CD14-positive monocyte (primary cell): Measurements from ENCODE around the gene CSRNP2. TPM values are rescaled to one million over a fixed set of nuclear protein-coding genes. Genes with fewer than 3 reads are reported as not detected.

Source experiments
- DNase-seq, 3 donors: peaks; one replicate each; pipeline ENCODE4 v3.0.0-alpha.2; 2011 to 2022
- H2AFZ ChIP-seq: 2 replicates; pipeline ENCODE4 v1.6.0; 2012; ENCODE audit warnings: mild to moderate bottlenecking, low read depth, low read length, inconsistent platforms; ENCODE audit not compliant: insufficient read depth, poor library complexity, severe bottlenecking
- H3K27ac ChIP-seq, 2 donors: 1 replicate in 1 of 2; 2 replicates in 1 of 2; pipeline ENCODE4 v1.5.1; 2012 to 2013; ENCODE audit warnings: low read length in 2 of 2, control low read depth in 1 of 2, inconsistent platforms in 1 of 2, low read depth in 1 of 2, mild to moderate bottlenecking in 1 of 2
- H3K27me3 ChIP-seq, 2 donors: one replicate each; pipeline versions ENCODE4 v1.6.0 to v1.6.1; 2011 to 2013; ENCODE audit warnings: low read length in 2 of 2; ENCODE audit not compliant: control insufficient read depth in 2 of 2, insufficient read depth in 2 of 2
- H3K36me3 ChIP-seq, 2 donors: replicated peaks in 1 of 2; 1 replicate in 1 of 2; 2 replicates in 1 of 2; pipeline versions ENCODE4 v1.5.1 to v1.6.1; 2012 to 2013; ENCODE audit warnings: low read length in 2 of 2, control low read depth in 1 of 2, inconsistent platforms in 1 of 2, mild to moderate bottlenecking in 1 of 2; ENCODE audit not compliant: insufficient read depth in 2 of 2, control insufficient read depth in 1 of 2
- H3K4me1 ChIP-seq, 2 donors: 1 replicate in 1 of 2; 2 replicates in 1 of 2; pipeline versions ENCODE4 v1.5.1 to v1.6.1; 2012 to 2013; ENCODE audit warnings: low read length in 2 of 2, control low read depth in 1 of 2, inconsistent platforms in 1 of 2, mild to moderate bottlenecking in 1 of 2, moderate library complexity in 1 of 2; ENCODE audit not compliant: insufficient read depth in 2 of 2, control insufficient read depth in 1 of 2
- H3K4me2 ChIP-seq: replicated peaks from 2 replicates; pipeline ENCODE3; 2012; ENCODE audit warnings: low read length, moderate library complexity, mild to moderate bottlenecking; ENCODE audit not compliant: poor library complexity, severe bottlenecking; ENCODE audit errors: extremely low read depth
- H3K4me3 ChIP-seq, 3 experiments: fragments of 200-600 bp in 1 of 3; sonication (generic) in 1 of 3; replicated peaks in 1 of 3; 1 replicate in 2 of 3; 2 replicates in 1 of 3; pipeline ENCODE4 v1.5.1; 2011 to 2013; ENCODE audit warnings: low read length in 3 of 3, mild to moderate bottlenecking in 3 of 3, control low read depth in 2 of 3, low read depth in 2 of 3, inconsistent platforms in 1 of 3, moderate library complexity in 1 of 3
- H3K79me2 ChIP-seq: 2 replicates; pipeline ENCODE4 v1.6.0; 2012; ENCODE audit warnings: mild to moderate bottlenecking, control low read depth, inconsistent platforms, low read length, moderate library complexity; ENCODE audit not compliant: insufficient read depth
- H3K9ac ChIP-seq: 2 replicates; pipeline ENCODE4 v1.6.0; 2017; ENCODE audit warnings: low read length, mild to moderate bottlenecking; ENCODE audit not compliant: insufficient read depth, poor library complexity, severe bottlenecking
- H3K9me3 ChIP-seq, 2 donors: replicated peaks in 1 of 2; 1 replicate in 1 of 2; 2 replicates in 1 of 2; pipeline versions ENCODE4 v1.5.1 to v1.6.1; 2012 to 2013; ENCODE audit warnings: low read length in 2 of 2, control low read depth in 1 of 2; ENCODE audit not compliant: control insufficient read depth in 1 of 2, insufficient read depth in 1 of 2
- H4K20me1 ChIP-seq: 2 replicates; pipeline ENCODE4 v1.6.0; 2012; ENCODE audit warnings: mild to moderate bottlenecking, low read length, control low read depth, moderate library complexity; ENCODE audit not compliant: insufficient read depth
- H3K27ac Mint-ChIP-seq, 7 donors: one replicate each; pipeline ENCODE4 v1.8.0; 2020; ENCODE audit warnings: mild to moderate bottlenecking in 7 of 7, mixed read lengths in 7 of 7, moderate library complexity in 6 of 7, inconsistent platforms in 2 of 7
- H3K27me3 Mint-ChIP-seq, 3 donors: one replicate each; pipeline ENCODE4 v1.8.0; 2021 to 2022; ENCODE audit warnings: low read depth in 3 of 3, mild to moderate bottlenecking in 3 of 3, mixed read lengths in 3 of 3, moderate library complexity in 3 of 3, inconsistent platforms in 1 of 3
- H3K36me3 Mint-ChIP-seq, 2 donors: one replicate each; pipeline ENCODE4 v1.8.0; 2020; ENCODE audit warnings: mixed read lengths in 2 of 2, inconsistent platforms in 1 of 2, mild to moderate bottlenecking in 1 of 2
- H3K4me1 Mint-ChIP-seq: one replicate; pipeline ENCODE4 v1.8.0; 2020; ENCODE audit warnings: mild to moderate bottlenecking, mixed read lengths
- H3K4me3 Mint-ChIP-seq, 2 donors: one replicate each; pipeline ENCODE4 v1.8.0; 2020; ENCODE audit warnings: mild to moderate bottlenecking in 2 of 2, mixed read lengths in 2 of 2, moderate library complexity in 1 of 2
- H3K9me3 Mint-ChIP-seq, 7 donors: one replicate each; pipeline ENCODE4 v1.8.0; 2020 to 2022; ENCODE audit warnings: mixed read lengths in 7 of 7, mild to moderate bottlenecking in 6 of 7, moderate library complexity in 6 of 7, inconsistent platforms in 2 of 7
- CTCF ChIP-seq: fragments of 200-600 bp; IDR thresholded peaks from one replicate; pipeline ENCODE4 v1.8.0; 2022; ENCODE audit warnings: antibody characterized with exemption, mild to moderate bottlenecking
- WGBS: methylation state at CpG from one replicate; pipeline ENCODE4 v1.1.5; 2013; ENCODE audit warnings: missing lambda C conversion rate; ENCODE audit not compliant: insufficient coverage; 5-methylcytosine and 5-hydroxymethylcytosine counted together
- intact Hi-C, 2 donors: fragments of 100-400 bp; cut with micrococcal nuclease; formaldehyde crosslinking; loops; one replicate each; pipeline versions ENCODE4 v1.15.0 to v1.15.1; 2023
- polyA plus RNA-seq, 3 donors: library from polyadenylated mRNA; depleted of rRNA in 1 of 3; unstranded in 2 of 3; stranded (reverse) in 1 of 3; fragments of 300-500 nt in 2 of 3; fragments of >200 nt in 1 of 3; fragmentation: Illumina TruSeq in 2 of 3; gene quantifications; 1 replicate in 2 of 3; 2 replicates in 1 of 3; pipeline ENCODE4 v1.2.3, GENCODE V29; 2012 to 2021

The CSRNP2 gene
- polyA plus RNA-seq, 3 donors = 1.7 to 8.0 (median 2.6) TPM

- H3K4me2 ChIP-seq = no peak overlapping the region
- peaks cover 19% of the 10 kb centered on the region for H3K4me1 Mint-ChIP-seq
- no peaks in the 10 kb centered on the region for H3K9me3 ChIP-seq
- H3K27ac Mint-ChIP-seq = no peak overlapping the region
- no peak overlapping the region for H3K27ac ChIP-seq
- no peak overlapping the region for H3K4me3 ChIP-seq
- H3K9ac ChIP-seq = no peak overlapping the region
- H3K4me3 Mint-ChIP-seq = no peak overlapping the region
- peaks cover 18 to 22% of the 10 kb centered on the region in 2 donors for H3K4me1 ChIP-seq
- peaks cover 0 to 3% (median 0%) of the 10 kb centered on the region in 7 donors for H3K9me3 Mint-ChIP-seq
- WGBS = no CpG with 5 or more reads among the region's 3 CpGs
- no peak for TF ChIP-seq CTCF
- H2AFZ ChIP-seq = no peak overlapping the region
- peaks cover 19% of the 10 kb centered on the region for H3K79me2 ChIP-seq
- peaks cover 29 to 34% of the 10 kb centered on the region in 2 donors for H3K36me3 Mint-ChIP-seq
- DNase-seq = no peak
- peaks cover 0 to under 1% (median 0%) of the 10 kb centered on the region in 3 donors for H3K27me3 Mint-ChIP-seq
- no peaks in the 10 kb centered on the region for H4K20me1 ChIP-seq
- H3K36me3 ChIP-seq = peaks cover 26 to 39% of the 10 kb centered on the region in 2 donors
- intact Hi-C loops = loop anchor here (5.0 to 10.0 kb wide), 5 partner anchors 123 to 295 kb away; partner anchors contain the start of genes TFCP2 (in 2 of the 2), ATF1 (in 1 of the 2) and CELA1 (in 1 of the 2)
- H3K27me3 ChIP-seq = no peaks in the 10 kb centered on the region
Measured at GRCh38 chr12:51049525-51049924, 33.9 kb downstream of the CSRNP2 start.

GRCh38 chr12:51048661-51049251 lies 34.6 kb downstream of the CSRNP2 start:
- Mint-ChIP-seq H3K9me3 (peaks cover 0 to 3% (median 0%) of the 10 kb centered on the region in 7 donors), H3K27me3 (peaks cover 0 to 2% (median 0%) of the 10 kb centered on the region in 3 donors), H3K27ac (peak overlapping the region; percentile 87 to 97 (median 94)), H3K4me1 (peaks cover 19% of the 10 kb centered on the region), H3K36me3 (peaks cover 22 to 26% of the 10 kb centered on the region in 2 donors), H3K4me3 (peak overlapping the region; percentile 93 to 98)
- no peak for DNase-seq
- H3K4me2 ChIP-seq = peak overlapping the region; percentile 86
- H3K36me3 ChIP-seq = peaks cover 18 to 31% of the 10 kb centered on the region in 2 donors
- peak overlapping the region; percentile 69 for H3K9ac ChIP-seq
- H4K20me1 ChIP-seq = no peaks in the 10 kb centered on the region
- no peak for TF ChIP-seq CTCF
- H3K27me3 ChIP-seq = no peaks in the 10 kb centered on the region
- intact Hi-C loops = loop anchor here (5.0 to 10.0 kb wide), 5 partner anchors 124 to 296 kb away; partner anchors contain the start of genes TFCP2 (in 2 of the 2), ATF1 (in 1 of the 2) and CELA1 (in 1 of the 2)
- H3K4me1 ChIP-seq = peaks cover 18 to 22% of the 10 kb centered on the region in 2 donors
- peak overlapping the region; percentile 90 for H3K27ac ChIP-seq
- peak overlapping the region; percentile 94 for H2AFZ ChIP-seq
- no peaks in the 10 kb centered on the region for H3K9me3 ChIP-seq
- H3K4me3 ChIP-seq = peak overlapping the region; percentile 67 to 88 (median 85)
- H3K79me2 ChIP-seq = peaks cover 19% of the 10 kb centered on the region
- 20% methylated on average over 8 of the region's 14 CpGs for WGBS
